ACC112 (cell line): ENCODE results near the gene OR4F6.

Experiments
- H2AFZ ChIP-seq: fragments of 200-600 bp; sonication (generic); one replicate; pipeline ENCODE4 v1.6.0; 2017; ENCODE audit warnings: antibody characterized with exemption, low read length; ENCODE audit not compliant: unreplicated experiment
- H3K27ac ChIP-seq: fragments of 200-600 bp; sonication (generic); 2 replicates; pipeline ENCODE4 v1.5.1; 2014; ENCODE audit warnings: low read depth, mild to moderate bottlenecking, antibody characterized with exemption, low read length, moderate library complexity
- H3K27me3 ChIP-seq: fragments of 200-600 bp; sonication (generic); 2 replicates; pipeline ENCODE4 v1.6.1; 2014; ENCODE audit warnings: mild to moderate bottlenecking, antibody characterized with exemption, low read length, moderate library complexity, mixed read lengths; ENCODE audit not compliant: insufficient read depth
- H3K36me3 ChIP-seq: fragments of 200-600 bp; sonication (generic); 2 replicates; pipeline ENCODE4 v1.6.1; 2016; ENCODE audit warnings: mild to moderate bottlenecking, antibody characterized with exemption, low read length, moderate library complexity, mixed read lengths; ENCODE audit not compliant: insufficient read depth
- H3K4me1 ChIP-seq: fragments of 200-600 bp; sonication (generic); one replicate; pipeline ENCODE4 v1.6.1; 2016; ENCODE audit warnings: low read length, mixed read lengths; ENCODE audit not compliant: insufficient read depth, unreplicated experiment, control insufficient read depth
- H3K4me3 ChIP-seq: fragments of 200-600 bp; sonication (generic); 2 replicates; pipeline ENCODE4 v1.5.1; 2014; ENCODE audit warnings: mild to moderate bottlenecking, low read depth, low read length
- H3K79me2 ChIP-seq: fragments of 200-600 bp; sonication (generic); one replicate; pipeline ENCODE4 v1.6.0; 2016; ENCODE audit warnings: low read length; ENCODE audit not compliant: control insufficient read depth, unreplicated experiment, insufficient read depth

Gene OR4F6

DNA sequence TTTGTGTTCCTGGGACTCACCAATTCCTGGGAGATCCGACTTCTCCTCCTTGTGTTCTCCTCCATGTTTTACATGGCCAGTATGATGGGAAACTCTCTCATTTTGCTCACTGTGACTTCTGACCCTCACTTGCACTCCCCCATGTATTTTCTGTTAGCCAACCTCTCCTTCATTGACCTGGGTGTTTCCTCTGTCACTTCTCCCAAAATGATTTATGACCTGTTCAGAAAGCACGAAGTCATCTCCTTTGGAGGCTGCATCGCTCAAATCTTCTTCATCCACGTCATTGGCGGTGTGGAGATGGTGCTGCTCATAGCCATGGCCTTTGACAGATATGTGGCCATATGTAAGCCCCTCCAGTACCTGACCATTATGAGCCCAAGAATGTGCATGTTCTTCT lies 25.5 kb downstream of the OR4F6 start:
- Histone ChIP-seq H3K36me3 (no peaks in the 10 kb centered on the region), H3K4me3 (no peak overlapping the region), H2AFZ (no peak overlapping the region), H3K4me1 (no peaks in the 10 kb centered on the region), H3K27me3 (peaks cover 78% of the 10 kb centered on the region), H3K79me2 (no peaks in the 10 kb centered on the region), H3K27ac (no peak overlapping the region)

DNA sequence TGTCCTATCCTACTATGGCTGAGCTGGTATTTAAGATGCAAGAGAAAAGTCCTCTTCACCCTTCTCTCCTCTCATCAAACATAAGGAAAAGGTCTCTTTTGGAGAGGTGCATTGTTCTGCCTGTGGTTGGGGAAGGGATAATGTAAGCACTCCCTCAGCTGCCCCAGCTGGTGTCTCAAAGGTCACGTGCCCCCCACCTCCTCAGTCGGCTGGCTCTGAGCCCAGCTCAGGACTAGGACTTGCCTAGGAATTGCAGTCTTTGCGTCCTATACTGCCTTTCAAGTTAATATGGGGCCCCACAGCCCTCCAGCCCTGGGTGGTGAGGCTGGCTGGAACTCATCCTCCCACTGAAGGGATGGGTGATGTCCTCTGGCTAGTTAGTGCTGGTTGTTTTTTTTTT lies 38.3 kb downstream of the OR4F6 start:
- Histone ChIP-seq H3K36me3 (no peaks in the 10 kb centered on the region), H3K79me2 (no peaks in the 10 kb centered on the region), H3K4me3 (no peak overlapping the region), H3K4me1 (no peaks in the 10 kb centered on the region), H3K27me3 (peaks cover 37% of the 10 kb centered on the region; the same call in 1 of the 2 replicates), H2AFZ (no peak overlapping the region), H3K27ac (no peak overlapping the region)

DNA sequence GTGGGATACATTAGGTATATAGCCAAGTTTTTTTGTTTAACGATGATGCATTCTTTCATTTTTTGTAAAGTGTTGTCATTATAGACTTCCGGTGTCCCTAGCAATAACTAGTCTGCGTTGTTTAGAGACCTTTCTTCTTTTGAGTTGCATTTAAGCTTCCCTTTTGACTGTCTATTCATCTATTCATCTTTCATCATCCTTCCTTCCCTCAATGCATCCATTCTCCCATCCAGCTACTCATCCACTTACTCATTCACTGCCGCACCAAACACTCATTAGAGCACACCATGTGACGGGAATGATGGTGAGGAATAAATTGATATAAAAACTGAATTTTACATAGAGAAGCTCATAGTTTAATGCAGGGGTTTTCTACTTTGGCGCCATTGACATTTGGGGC lies 41.6 kb downstream of the OR4F6 start:
- no peak overlapping the region for H3K27ac ChIP-seq
- no peak overlapping the region for H2AFZ ChIP-seq
- H3K4me1 ChIP-seq, result no peaks in the 10 kb centered on the region
- peaks cover 50% of the 10 kb centered on the region; the same call in 1 of the 2 replicates for H3K27me3 ChIP-seq
- H3K4me3 ChIP-seq, result no peak overlapping the region
- H3K79me2 ChIP-seq, result no peaks in the 10 kb centered on the region
- no peaks in the 10 kb centered on the region for H3K36me3 ChIP-seq

DNA sequence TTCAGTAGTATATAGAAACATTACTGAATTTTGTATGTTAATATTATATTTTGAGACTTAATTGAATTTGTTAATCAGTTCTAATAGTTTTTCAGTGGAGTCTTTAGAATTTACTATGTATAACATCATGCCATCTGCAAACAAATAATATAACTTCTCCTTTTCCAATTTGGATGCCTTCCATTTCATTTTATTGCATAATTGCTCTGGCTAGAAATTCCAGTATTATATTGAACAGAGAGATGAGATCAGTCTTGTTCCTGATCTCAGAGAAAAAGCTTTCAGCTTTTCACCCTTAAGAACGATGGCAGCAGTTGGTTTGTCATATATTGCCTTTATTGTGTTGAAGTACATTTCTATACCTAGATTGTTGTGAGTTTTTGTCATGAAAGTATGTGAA lies 49.0 kb downstream of the OR4F6 start:
- Histone ChIP-seq H3K27ac (no peak overlapping the region), H3K4me3 (no peak overlapping the region), H3K79me2 (no peaks in the 10 kb centered on the region), H3K36me3 (no peaks in the 10 kb centered on the region), H3K4me1 (no peaks in the 10 kb centered on the region), H2AFZ (no peak overlapping the region), H3K27me3 (peaks cover 37% of the 10 kb centered on the region)
